Cerebellar cortex (tissue), 1 donor: ENCODE measurements around the gene ZNRF1.
"Not testable (repeated sequence)": the region's sequence is repeated elsewhere in the genome, so short reads cannot be mapped to it uniquely, and the experiment has no call there.

ENCODE experiments used
- DNase-seq: peaks from one replicate; pipeline ENCODE4 v3.0.0-alpha.2; 2015; ENCODE audit warnings: low spot score

Gene ZNRF1

DNA sequence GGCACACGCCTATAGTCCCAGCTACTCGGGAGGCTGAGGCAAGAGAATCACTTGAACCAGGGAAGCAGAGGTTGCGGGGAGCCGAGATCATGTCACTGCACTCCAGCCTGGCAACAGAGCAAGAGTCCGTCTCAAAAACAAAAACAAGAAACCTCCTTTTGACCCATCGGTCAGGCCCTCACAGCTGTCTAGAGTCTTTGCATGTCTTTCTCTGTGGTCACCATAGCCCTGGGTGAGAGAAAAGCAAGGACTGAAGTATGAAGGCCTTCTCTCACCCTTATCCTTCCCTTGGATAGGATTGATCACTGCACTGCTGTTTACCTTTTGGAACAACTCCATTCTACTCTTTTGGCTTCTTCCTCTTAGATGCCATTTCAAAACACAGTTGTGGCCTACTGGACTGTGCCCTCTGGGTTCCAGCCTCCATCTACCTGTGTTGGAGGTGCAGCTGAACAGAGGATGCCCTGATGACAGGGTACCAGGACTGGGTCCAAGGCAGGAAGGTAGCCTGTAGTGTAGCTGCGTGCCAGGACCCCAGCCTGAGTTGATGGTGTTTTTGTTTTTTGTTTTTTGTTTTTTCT, 80.6 kb downstream of the ZNRF1 start:
- DNase-seq: no peak

GRCh38 chr16:75080205-75081029, 81.6 kb downstream of the ZNRF1 start:
- DNase-seq: no peak

- no peak for DNase-seq
Measured at GRCh38 chr16:75081179-75081859, 82.5 kb downstream of the ZNRF1 start.

DNA sequence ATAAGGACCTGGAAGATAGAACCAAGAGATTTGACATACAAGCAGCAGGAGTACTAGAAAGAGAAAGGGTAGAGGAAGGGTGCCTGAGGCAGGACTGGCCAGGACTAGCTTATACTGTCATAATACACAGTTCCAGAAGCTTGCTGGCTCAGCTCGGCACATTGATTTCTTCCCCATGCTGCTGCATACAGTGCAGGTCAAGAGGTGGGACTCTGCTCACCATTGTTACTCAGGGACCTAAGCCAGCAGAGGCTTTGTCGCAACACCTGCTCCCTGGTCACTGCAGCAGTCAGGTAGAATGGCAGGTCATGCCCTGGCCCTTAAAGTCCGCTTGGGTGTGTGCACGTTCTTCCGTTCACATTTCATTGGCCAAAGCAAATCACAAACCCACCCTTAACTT, 85.0 kb downstream of the ZNRF1 start:
- DNase-seq: no peak

- no peak for DNase-seq
Measured at GRCh38 chr16:75085556-75085955, 86.7 kb downstream of the ZNRF1 start.

GRCh38 chr16:75086281-75086680, 87.5 kb downstream of the ZNRF1 start:
- no peak for DNase-seq

- no peak for DNase-seq
Measured at GRCh38 chr16:75086688-75087374, 88.0 kb downstream of the ZNRF1 start.

DNA sequence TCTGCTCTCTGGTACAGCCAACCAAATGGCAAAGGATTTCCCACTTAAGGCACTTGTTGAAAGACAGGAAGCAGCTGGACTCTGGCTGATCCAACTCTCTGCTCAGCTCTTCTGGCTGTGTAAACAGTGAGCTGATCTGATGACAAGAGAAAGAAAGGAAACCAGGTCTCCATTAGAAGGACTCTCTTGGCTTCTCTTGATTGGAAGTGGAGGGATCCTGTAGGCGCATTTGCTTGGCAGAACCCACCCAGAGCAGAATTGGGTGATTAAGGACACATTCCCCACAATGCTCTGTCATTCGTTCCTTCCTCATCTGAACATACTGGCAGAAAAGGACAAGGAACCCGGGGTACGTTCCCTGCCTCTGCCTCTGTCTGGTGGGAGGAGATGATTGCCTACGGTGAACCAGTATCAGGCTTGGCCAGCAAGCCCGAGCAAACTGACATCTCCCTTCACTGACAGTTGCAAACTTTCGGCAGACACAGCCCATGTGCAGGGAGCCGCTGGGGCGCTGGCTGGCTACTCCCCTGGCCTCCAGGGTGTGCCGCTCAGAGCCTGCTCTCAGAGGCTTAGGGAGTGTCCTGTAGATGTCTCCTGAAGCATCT, 88.7 kb downstream of the ZNRF1 start:
- no peak for DNase-seq

- no peak for DNase-seq
Measured at GRCh38 chr16:75088216-75088615, 89.4 kb downstream of the ZNRF1 start.

DNA sequence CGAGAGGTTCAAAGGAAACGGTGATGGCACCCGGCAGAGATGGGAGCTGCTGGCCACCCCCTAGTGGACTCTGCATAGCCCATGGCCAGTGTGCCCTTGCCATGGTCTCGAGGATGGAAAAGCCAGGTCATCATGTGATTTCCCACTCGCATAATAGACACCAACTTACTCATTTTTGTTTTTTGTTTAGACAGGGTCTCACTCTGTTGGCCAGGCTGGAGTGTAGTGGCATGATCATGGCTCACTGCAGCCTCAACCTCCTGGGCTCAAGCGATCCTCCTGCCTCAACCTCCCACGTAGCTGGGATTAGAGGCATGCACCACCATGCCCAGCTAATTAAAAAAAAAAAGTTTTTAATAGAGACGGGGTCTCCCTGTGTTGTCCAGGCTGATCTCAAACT, 90.1 kb downstream of the ZNRF1 start:
- no peak for DNase-seq

DNA sequence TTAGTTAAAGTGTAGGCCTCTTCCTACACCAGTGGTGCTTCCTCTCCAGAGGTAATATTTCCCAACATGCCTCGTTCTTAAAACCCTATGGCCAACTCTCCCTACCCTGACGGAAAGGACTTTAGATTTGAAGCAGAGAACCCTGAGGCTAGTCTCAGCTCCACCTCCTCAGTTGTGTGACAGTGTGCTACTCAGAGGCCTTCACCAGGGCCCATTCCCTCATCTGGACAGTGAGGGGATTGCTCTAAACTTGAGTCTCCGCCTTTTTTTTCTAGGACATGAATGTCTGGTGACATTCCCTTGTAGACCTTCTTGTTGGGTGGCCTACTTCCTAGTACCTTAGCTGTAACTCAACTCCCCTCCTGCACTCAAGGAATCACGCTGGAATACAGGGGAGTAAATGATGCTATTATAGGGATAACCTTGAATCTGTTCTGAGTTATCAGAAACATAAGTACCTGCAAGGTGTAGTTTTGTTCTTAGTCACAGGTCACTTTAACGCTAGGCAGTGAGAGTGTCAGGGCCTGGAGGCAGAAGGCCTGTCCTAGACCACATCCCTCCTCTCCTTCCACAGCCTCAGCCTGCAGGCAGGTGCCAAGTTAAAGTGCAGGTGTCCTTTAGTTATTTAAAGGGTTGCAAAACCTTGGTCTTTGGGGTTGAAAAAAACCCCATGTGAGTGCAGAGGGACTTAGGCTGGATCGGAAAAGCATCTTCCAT, 90.8 kb downstream of the ZNRF1 start:
- no peak for DNase-seq

GRCh38 chr16:75090899-75091298, 92.1 kb downstream of the ZNRF1 start:
- DNase-seq: not testable (repeated sequence)

GRCh38 chr16:75091619-75092018, 92.8 kb downstream of the ZNRF1 start:
- not testable (repeated sequence) for DNase-seq

- DNase-seq: no peak
Measured at GRCh38 chr16:75092777-75093176, 94.0 kb downstream of the ZNRF1 start.

DNA sequence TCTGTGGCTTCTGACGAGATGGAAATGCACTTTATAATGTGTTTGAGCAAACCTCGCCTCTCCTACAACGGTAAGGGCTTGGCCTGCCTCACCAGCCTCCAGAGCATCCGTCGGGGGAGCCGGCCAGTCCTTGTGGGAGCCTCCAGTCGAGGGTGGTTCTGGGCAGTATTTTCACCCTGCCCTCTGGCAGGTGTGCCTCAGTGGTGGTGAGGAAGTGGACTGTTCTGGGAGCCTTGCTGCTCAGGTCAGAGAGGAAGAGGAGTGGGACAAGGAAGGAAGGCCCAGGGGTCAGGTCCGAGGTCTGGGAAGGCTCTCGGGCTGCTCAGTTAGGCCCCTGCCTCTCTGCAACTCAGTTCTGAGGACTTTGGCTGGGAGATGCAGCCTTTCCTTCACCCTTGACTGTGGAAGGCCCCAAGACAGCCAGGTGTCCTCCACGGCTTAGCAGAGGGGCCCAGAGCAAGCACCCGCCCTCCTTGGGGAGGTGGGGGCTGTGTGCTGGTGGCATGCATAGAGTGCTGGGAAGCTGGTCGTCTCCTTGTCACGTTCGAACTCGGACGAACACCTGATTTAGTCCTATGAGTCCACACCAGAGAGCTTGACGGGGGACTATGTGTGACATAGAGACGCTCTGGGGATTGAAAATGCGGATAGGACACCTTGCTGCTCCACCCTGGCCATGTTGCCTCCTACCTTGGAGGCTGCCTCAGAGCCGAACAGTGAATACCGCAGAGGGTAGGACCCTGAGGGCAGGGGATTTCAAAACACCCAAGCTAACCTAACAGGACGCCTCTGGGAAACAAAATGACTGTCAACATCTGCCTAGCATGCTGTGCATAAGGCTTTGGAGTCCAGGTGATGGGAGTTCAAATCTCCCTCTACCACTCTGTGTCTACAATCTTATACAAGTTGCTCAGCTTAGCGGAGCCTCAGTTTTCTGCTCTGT, 95.0 kb downstream of the ZNRF1 start:
- no peak for DNase-seq

DNA sequence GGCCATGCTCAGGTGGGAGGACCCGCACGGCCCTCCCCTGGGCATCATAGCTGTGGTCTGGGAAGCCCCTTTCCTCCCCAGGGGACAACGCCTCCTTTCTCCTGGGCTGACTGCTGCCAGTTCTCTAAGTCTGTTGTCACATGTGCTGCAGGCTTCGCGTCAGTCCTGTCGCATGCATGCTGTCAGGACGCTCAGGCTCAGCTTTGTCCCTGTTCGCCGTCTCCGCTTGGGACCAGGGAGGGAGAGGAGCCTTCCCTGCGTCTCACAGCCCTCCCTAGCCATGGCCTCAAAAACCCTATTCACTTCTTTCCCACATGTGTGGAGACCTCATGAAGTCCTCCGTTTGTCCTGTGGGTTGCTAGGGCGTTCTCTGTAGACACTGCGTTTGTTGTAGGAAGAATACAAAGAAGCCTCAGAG, 96.4 kb downstream of the ZNRF1 start:
- no peak for DNase-seq

DNA sequence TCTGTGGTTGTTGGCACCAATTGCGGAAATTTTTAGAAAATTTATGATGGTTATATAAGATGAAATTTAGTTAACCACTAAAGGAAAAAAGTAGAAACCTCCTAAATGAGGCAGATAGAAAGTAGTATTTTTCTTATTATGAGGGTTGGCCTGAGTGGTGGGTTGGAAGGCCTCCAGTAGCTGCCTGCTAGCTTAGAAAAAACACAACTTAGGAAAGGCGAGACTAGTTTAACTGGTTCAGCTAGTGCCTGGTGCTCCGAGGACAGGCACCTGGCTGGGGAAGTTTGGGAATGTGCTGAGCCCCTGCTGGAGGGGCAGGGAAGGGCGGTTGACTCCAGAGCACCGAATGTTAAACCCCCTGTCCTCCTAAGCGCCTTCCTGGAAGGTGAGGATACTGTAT, 97.8 kb downstream of the ZNRF1 start:
- DNase-seq: no peak

- no peak for DNase-seq
Measured at GRCh38 chr16:75097191-75097761, 98.5 kb downstream of the ZNRF1 start.

- DNase-seq: no peak
Measured at GRCh38 chr16:75097941-75098901, 99.4 kb downstream of the ZNRF1 start.
